ENCODE data around the gene CSH1.
"Not testable (repeated sequence)": the region's sequence is repeated elsewhere in the genome, so short reads cannot be mapped to it uniquely, and the experiment has no call there.

Gene CSH1

DNA sequence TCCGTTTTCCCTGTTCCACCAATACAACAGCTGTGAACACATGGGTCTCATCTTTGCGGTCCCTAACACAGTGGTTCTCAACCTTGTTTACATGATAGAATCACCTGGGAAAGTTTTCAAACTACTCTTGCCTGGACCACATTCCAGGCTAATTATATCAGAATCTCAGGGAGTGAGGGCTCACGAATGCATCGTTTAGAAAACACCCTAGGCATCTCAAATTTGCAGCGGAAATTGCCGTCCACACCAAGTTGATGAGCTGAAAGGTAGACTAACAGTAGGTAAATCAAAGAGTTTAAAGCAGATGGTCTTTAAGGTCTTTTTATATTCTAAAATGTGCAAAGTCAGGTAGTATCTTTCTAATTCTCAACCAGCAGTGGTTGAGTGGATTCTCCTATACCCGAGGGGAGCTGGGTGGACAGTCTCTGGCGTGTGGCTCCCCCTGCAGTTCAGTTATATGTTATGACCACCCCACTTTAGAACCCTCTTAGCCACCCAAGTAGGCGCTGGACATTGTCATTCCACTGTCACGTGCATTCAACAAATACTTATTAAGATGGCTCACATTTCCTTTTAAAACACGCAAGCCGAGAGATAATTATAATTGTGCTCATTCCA, 10.9 kb upstream of the CSH1 start:
- in situ Hi-C loops (cut with HindIII; ENCODE audit: low sequenced_read_pairs), result not testable (repeated sequence)

- in situ Hi-C loops (cut with HindIII; ENCODE audit: low sequenced_read_pairs), result not testable (repeated sequence)
These were observed 8.4 kb upstream of the CSH1 start for GRCh38 chr17:63904796-63905195.

DNA sequence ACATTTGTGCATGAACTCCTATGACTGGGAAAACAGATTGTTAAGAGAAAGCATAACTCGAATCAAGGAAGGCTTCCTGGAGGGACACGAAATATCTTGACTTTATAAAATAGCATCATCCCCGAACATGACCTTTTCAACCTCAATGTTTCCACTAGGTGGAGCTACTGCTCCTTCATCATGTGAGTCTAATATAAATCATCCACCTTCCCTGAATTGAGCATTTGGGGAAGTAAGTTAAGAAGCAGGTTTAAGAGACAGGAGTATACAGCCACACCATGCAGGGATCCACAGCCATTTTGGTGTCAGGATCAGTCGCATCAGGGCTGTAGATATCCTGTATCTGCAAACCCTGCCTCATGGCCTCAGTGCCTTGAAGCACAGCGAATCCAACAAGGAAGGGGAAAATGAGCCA, 7.4 kb upstream of the CSH1 start:
- in situ Hi-C loops (cut with HindIII; ENCODE audit: low sequenced_read_pairs), result not testable (repeated sequence)

- in situ Hi-C loops (cut with HindIII; ENCODE audit: low sequenced_read_pairs), result not testable (repeated sequence)
These were observed 5.6 kb upstream of the CSH1 start for GRCh38 chr17:63901971-63902370.

DNA sequence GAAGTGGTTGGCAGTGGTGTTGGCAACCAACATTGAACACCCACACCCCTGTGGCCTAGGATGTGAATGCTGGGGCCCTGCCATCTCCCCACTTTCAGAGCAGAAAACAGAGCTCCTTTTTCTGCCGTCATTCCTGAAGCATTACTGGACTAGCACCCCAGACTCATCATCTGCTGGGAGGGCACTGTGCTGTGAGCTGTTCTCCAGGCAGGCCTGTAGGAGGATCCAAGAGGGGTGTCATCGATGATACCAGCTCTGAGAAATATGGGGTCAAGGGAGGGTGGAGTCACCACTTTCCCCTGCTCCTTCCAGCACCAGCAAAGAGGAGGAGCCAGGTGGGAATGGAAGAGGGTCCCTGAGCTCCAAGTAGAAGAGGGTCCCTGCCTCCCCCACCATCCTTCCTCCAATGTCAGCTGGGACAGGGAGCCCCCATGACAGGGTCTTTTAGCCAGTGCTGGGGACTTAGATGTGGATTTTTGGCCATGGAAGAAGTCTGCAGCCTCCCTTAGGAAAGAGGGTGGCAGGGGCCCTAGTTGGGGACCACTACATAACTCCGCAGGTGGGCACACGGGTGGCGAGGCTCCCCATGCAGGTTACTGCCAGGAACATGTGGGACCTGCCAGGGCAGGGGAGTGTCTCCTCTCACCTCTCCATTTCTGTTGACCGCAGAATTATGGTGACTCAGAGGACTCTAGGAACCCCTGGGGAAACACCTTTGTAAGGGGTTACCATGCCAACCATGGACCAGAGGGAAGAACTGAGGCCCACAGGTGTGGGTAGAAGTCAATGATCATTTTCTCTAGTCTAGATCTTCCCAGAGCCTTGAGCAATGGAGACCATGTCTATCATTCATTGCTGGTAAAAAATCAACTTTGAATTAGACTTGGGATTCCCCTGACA, 2.8 kb upstream of the CSH1 start:
- in situ Hi-C loops (cut with HindIII; ENCODE audit: low sequenced_read_pairs), result not testable (repeated sequence)

GRCh38 chr17:63894821-63895220, 1.6 kb downstream of the CSH1 start:
- in situ Hi-C loops (cut with HindIII; ENCODE audit: low sequenced_read_pairs), result not testable (repeated sequence)

DNA sequence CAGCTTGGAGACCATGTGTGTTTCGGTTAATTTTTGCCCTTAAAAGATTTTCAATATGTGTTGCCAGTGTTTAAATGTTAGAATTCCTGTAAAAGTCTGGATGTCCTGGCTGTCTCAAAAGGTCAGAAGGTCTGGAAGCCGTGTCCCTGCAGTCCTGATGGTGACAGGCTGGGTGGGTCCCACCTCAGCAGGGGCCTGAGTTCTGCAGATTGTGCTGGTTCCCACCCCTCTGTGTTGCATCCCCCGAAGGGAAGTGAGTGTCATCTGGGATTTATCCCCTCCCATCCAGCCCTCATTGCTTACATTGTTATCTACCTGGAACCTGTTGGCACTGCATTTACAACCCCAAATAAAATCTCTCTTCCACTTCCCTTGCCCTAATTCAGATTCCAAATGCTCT, 2.4 kb downstream of the CSH1 start:
- in situ Hi-C loops (cut with HindIII; ENCODE audit: low sequenced_read_pairs), result not testable (repeated sequence)

GRCh38 chr17:63892316-63893037, 3.9 kb downstream of the CSH1 start:
- in situ Hi-C loops (cut with HindIII; ENCODE audit: low sequenced_read_pairs), result not testable (repeated sequence)

- in situ Hi-C loops (cut with HindIII; ENCODE audit: low sequenced_read_pairs), result not testable (repeated sequence)
These were observed 7.1 kb downstream of the CSH1 start for GRCh38 chr17:63889026-63889848.

GRCh38 chr17:63885119-63885518, 11.3 kb downstream of the CSH1 start:
- in situ Hi-C loops (cut with HindIII; ENCODE audit: low sequenced_read_pairs), result not testable (repeated sequence)

DNA sequence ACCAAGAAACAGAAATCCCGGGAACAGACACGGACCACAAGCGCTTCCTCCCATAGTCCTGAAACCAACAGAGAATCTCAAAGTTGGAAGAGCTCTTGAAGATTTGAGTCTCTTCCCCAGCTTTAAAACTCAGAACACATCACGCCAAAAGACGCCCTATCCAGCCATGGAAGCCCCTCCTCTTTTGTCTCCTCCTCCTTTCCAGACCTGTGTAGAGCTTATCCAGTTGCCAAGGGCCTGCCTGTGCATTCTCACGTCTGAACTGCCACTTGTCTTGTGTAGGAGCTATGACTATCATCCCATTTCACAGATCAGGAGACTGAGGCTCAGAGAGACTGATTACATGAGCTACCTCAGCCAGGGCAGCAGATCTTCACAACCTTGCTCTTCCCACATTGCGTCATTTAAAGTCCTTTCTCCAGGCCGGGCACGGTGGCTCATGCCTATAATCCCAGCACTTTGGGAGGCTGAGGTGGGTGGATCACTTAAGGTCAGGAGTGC, 13.7 kb downstream of the CSH1 start:
- in situ Hi-C loops (cut with HindIII; ENCODE audit: low sequenced_read_pairs), result not testable (repeated sequence)

DNA sequence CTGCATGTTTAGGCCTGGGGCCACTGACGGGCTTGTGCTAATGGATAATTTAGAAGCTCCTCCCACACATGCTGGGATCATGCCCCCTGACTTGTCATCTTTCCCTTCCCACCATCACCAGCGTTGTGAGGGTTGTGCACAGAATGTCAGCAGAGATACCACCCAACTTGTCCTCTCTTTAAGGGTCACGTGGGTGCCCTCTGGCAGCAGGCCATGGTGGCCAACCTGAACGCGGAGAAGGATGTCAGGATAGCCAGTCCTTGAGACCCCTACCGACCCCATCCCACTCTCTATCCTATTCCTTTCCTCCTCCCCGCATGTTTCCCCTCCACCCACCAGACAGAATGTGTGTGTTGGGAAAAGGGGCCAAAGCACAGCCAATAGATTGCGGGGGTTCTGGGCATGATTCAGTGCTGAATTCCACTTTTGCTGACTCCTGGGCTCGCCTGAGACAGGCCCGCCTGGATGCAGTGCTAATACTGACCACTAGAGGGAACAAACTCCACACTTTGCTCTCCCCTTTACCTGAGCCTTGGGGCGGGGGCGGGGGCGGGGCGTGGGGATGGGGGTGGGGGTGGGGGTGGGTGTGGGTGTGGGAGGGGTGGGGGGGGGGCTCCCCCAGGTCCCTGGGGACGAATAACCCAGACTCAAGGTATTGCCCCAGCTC, 14.3 kb downstream of the CSH1 start, which contains the start of gene GH2:
Gene GH2 (minus strand): TSS at position 10 of the 667 bp plus-strand sequence. CDS start 143 bp downstream, outside the sequence.
- in situ Hi-C loops (cut with HindIII; ENCODE audit: low sequenced_read_pairs), result no loop called here

GRCh38 chr17:63881337-63881736, 15.0 kb downstream of the CSH1 start:
- in situ Hi-C loops (cut with HindIII; ENCODE audit: low sequenced_read_pairs), result not testable (repeated sequence)

DNA sequence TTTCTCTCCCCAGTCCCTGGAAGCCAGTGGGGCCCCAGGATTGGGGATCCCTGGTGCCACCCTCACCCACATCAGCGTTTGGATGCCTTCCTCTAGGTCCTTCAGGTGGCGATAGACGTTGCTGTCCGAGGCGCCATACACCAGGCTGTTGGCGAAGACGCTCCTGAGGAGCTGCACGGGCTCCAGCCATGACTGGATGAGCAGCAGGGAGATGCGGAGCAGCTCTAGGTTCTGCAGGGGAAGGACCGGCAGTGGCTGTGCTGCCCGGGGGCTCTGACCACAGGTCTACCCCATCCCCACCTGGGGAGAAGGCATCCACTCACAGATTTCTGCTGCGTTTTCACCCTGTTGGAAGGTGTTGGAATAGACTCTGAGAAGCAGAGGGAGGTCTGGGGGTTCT, 15.7 kb downstream of the CSH1 start:
- in situ Hi-C loops (cut with HindIII; ENCODE audit: low sequenced_read_pairs), result no loop called here

DNA sequence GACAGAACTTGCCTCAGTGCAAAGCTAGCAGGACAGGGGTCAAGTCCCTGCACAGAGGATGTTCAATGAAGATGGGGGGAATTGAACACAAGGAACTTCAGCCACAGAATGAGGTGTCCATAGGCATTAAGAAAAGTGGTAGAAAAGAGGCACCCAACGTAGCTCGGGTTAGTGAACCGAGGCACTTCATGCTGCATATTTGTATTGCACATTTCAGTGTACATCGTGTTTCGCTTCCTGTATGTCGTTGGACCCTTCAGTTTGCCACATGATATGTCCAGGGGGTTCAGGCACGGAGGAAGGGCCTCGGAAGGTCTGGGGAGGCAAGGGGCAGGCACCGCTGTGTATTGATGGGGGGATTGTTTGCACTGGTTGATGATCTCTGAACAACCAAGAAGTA, 18.0 kb downstream of the CSH1 start:
- in situ Hi-C loops (cut with HindIII; ENCODE audit: low sequenced_read_pairs), result not testable (repeated sequence)

GRCh38 chr17:63874693-63875092, 21.7 kb downstream of the CSH1 start:
- in situ Hi-C loops (cut with HindIII; ENCODE audit: low sequenced_read_pairs), result not testable (repeated sequence)

DNA sequence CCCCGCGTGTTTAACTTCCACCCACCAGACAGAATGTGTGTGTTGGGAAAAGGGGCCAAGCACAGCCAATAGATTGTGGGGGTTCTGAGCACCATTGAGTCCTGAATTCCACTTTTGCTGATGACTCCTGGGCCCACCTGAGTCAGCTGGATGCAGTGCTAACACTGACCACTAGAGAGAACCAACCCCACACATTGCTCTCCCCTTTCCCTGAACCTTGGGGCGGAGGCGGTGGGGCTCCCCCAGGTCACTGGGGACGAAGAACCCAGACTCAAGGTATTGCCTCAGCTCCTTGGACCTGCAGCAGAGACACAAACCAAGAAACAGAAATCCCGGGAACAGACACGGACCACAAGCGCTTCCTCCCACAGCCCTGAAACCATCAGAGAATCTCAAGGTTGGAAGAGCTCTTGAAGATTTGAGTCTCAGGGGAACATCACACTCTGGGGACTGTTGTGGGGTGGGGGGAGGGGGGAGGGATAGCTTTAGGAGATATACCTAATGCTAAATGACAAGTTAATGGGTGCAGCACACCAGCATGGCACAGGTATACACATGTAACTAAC, 22.2 kb downstream of the CSH1 start:
- in situ Hi-C loops (cut with HindIII; ENCODE audit: low sequenced_read_pairs), result not testable (repeated sequence)

DNA sequence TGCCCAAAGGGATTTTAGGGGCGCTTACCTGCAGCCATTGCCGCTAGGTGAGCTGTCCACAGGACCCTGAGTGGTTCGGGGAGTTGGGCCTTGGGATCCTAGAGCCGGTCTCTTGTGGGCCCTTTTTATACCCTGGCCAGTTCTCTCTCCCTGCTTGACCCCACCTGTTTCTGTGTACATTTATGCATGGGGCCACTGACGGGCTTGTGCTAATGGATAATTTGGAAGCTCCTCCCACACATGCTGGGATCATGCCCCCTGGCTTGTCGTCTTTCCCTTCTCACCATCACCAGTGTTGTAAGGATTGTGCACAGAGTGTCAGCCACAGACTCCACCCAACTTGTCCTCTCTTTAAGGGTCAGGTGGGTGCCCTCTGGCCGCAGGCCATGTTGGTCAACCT, 22.8 kb downstream of the CSH1 start, which contains the start of gene CSH2:
Gene CSH2 (minus strand): TSS at position 101 of the 400 bp plus-strand sequence. CDS start 63 bp downstream, at position 38.
- in situ Hi-C loops (cut with HindIII; ENCODE audit: low sequenced_read_pairs), result not testable (repeated sequence)

DNA sequence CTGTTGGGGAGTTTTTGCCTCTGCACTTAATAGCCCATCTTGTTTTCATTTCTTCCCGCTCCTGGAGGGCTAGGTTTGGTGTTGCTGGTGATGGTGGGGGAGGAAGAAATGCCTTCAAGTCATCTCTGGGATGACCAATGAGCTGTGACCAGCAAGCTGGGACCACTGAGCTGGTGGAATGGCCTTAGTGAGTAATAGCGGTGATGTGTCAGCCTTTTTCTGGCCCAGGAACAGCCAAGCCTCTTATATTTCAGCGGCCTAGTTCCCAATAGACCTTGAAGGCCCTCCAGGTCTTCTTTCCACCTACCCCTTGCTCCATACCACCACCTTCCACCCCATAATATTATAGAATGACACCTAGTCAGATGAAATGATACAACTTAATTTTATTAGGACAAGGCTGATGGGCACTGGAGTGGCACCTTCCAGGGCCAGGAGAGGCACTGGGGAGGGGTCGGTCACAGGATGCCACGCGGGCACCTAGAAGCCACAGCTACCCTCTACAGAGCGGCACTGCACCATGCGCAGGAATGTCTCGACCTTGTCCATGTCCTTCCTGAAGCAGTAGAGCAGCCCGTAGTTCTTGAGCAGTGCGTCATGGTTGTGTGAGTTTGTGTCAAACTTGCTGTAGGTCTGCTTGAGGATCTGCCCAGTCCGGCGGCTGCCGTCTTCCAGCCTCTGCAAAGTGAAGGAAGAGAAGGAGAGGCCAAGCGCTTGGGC, 24.6 kb downstream of the CSH1 start:
- in situ Hi-C loops (cut with HindIII; ENCODE audit: low sequenced_read_pairs), result not testable (repeated sequence)

Data from endothelial cell of hepatic sinusoid (primary cell).